Gastroesophageal sphincter (tissue), 3 donors: Measurements from ENCODE around the gene STING1.

Experiments
- CTCF ChIP-seq, 4 experiments: fragments of 200-600 bp in 2 of 4; fragments of 450-650 bp in 2 of 4; sonication (generic) in 1 of 4; IDR thresholded peaks; one replicate each; pipeline ENCODE4 v1.5.1; 2017 to 2019; ENCODE audit warnings: antibody characterized with exemption in 4 of 4, mild to moderate bottlenecking in 2 of 4, moderate library complexity in 2 of 4
- EP300 ChIP-seq: sonication (generic); formaldehyde crosslinking; IDR thresholded peaks from one replicate; pipeline ENCODE4 v1.6.1; 2017; ENCODE audit warnings: antibody characterized with exemption, mild to moderate bottlenecking
- POLR2A ChIP-seq, 2 donors: fragments of 450-650 bp; IDR thresholded peaks; one replicate each; pipeline ENCODE4 v1.6.1; 2017; ENCODE audit warnings: antibody characterized with exemption in 2 of 2, mild to moderate bottlenecking in 2 of 2, moderate library complexity in 1 of 2
- POLR2AphosphoS5 ChIP-seq: sonication (generic); formaldehyde crosslinking; IDR thresholded peaks from one replicate; pipeline ENCODE4 v1.6.1; 2017; ENCODE audit warnings: antibody characterized with exemption

- TF ChIP-seq CTCF (IDR thresholded peaks at IDR 0.05) (no peak), POLR2A (IDR thresholded peaks at IDR 0.05) (no peak), POLR2AphosphoS5 (no peak), EP300 (no peak)
Observed at GRCh38 chr5:139459451-139459934, 23.1 kb downstream of the STING1 start.
